ENCODE results near the gene SPATA2L.
A peak's percentile ranks its signal among the peaks of the same experiment; 100 is the strongest.
"Not testable (repeated sequence)": the region's sequence is repeated elsewhere in the genome, so short reads cannot be mapped to it uniquely, and the experiment has no call there.

The SPATA2L gene

DNA sequence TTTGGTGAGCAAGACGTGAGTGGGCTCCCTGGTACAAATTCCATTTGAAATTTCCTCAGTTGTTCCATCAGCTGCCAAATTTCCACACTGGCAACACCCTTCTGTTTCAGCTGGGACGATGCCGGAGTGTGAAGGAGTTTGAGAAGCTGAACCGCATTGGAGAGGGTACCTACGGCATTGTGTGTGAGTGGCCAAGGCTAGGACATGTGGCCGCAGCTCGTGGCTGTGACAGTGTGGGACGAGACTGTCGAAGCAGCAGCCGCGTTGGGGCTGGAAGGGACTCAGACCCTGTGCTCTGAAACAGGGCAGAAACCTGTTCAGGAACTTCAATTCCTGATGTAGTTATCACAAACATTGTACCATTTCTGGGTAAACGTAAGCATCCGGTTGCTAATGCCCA lies 12.4 kb downstream of the SPATA2L start:
- DNase-seq = no peak

DNA sequence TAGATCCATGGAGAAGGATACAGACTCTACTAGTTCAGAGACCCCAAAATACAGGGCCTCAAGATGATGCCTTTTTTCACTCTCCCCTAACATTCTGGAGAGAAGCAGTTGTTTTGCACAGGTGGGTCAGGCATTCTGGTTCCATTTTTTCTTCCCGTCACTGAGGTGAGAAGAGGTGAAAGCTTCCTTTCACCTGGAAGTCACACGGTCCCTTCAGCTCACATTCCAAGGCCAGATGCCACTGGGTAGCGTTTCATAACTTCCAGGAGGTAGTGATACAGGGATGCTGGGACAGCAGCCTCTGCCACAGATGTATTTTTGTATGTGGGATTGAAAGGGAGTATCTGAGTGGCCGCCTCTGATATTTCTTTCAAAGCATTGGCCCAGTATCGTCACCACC lies 13.1 kb downstream of the SPATA2L start:
- no peak for DNase-seq

DNA sequence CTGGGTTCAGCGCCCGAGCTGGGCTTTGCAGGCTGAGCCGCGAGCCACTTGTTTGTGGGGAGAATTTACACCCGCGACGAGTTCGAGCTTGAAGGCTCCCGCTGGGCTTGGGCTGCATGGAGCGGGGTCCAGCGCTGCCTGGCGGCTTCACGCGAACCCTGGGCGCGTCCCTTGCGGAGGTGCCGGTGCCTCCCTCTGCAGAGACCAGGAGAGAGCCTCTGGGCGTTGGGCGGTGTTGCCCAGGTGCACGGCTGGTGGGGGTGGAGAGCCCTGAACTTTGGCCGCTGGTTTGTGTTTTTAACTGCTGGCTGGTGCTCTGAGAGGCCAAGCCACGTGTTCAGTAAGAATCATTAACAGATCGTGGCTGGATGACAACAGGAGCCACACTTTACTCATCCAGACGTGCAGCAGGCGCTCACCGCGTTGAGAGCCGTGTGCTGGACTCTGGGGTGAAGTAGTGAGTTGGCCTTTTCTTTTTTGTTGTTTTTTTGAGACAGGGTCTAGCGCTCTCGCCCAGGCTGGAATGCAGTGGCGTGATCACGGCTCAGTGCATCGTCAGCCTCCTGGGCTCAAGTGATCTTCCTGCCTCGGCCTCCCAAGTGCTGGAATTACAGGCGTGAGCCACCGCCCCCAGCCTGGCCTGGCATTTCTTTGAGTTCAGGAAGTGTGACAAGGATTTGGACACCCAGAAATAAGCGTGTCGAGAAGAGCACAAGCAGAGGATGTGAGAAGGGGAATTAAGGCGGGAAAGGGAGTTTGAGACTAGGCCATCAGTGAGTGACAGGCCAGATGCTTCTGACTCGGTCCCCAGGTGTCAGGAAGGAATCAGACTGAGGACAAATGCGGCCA lies 14.2 kb downstream of the SPATA2L start:
- no peak for DNase-seq

DNA sequence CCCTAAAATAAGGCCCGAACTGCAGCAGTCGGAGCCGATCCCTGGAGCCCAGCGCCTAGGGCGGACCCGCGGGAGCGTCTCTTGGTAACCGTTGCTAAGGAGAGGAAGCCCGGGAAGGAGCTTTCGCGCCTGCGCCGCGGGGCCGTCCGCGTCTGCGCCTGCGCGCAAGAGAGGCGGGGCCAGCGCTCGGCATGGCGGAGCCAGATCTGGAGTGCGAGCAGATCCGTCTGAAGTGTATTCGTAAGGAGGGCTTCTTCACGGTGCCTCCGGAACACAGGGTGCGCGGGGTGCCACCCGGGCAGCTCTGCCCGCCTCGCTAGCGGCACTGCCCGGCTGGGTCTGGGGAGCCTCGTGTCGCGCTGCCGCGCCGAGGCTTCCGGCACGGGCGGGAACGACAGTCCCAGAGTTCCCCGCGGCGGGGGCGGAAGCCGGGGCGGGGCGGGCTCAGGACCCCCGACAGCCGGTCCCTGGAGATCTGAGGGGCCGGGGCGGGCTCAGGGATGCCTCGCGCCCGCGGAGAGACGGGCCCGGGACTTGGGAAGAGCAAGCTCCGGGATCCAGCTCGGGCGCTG lies 14.9 kb downstream of the SPATA2L start, which contains the start of gene CDK10:
Gene CDK10, plus strand, starts transcription at position 170 of the 572 bp plus-strand sequence. Its CDS starts 22 bp downstream, at position 192.
- peak; percentile 88 for DNase-seq

DNA sequence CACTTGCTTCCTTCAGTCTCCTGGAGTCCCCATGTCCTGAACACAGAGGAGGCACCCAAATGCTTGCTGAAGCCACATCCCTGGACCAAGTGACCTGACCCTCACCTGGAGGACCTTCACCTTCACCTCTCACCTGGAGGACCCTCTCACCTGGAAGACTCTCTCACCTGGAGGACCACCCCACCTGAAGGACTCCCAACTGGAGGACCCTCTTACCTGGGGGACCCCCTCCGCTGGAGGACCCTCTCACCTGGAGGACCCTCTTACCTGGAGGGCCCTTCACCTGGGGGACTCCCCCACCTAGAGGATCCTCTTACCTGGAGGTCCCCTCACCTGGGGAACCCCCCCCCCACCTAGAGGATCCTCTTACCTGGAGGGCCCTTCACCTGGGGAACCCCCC lies 15.6 kb downstream of the SPATA2L start:
- no peak for DNase-seq

DNA sequence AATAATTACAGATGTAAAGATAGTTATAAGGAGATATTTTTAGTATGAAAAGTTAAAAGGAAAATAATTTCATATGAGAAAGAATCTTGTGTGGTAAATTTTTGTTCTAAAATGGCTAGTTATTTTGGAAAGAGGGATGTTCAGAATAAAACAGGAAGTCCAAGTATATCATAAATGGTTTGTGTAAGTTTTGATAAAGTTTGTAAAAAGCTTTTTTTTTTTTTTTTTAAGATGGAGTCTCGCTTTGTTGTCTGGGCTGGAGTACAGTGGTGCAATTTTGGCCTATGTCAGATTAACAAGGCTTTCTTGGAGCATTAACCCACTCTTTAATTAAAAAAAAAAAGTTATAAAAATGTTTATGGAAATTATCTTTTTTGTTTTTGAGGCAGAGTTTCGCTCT lies 23.2 kb downstream of the SPATA2L start:
- no peak for DNase-seq

DNA sequence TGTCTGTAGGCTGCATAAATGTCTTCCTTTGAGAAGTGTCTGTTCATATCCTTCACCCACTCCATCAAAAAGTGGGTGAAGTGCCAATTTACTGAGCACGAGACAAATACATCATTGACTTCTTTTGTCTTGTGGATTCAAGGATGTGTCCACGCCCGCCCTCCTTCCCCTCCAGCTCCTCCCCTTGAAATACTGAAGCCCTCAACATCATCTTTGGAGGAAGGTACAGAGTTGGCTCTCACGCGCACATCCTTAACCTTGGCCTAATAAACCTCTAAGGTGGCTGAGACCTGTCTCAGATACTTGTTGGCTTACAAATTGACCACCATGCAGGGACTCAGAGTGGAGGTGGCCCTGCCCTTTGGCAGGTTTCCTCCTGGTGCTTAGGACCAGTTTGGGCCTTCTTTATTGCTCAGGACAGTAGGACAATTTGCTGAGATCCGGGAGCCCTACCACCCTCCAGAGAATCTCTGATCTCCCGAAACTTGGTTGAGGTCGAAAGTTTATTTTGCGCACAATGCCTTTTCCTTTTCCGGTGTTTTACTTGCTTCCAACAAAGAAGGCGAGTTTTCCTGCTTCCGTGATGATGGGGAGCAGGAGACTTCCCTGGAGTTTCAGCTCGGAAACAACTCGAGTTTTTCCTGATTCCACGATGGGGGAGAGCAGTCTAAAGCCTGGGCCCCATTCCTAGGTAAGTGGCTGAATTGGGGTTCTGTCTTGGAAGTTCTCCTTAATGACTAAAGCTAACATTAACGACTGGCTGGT lies 29.1 kb downstream of the SPATA2L start:
- DNase-seq = no peak

DNA sequence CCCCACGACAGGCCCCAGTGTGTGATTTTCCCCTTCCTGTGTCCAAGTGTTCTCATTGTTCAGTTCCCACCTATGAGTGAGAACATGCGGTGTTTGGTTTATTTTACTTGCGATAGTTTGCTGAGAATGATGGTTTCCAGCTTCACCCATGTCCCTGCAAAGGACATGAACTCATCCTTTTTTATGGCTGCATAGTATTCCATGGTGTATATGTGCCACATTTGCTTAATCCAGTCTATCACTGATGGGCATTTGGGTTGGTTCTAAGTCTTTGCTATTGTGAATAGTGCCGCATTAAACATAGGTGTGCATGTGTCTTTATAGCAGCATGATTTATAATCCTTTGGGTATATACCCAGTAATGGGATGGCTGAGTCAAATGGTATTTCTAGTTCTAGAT lies 29.9 kb downstream of the SPATA2L start:
- not testable (repeated sequence) for DNase-seq

DNA sequence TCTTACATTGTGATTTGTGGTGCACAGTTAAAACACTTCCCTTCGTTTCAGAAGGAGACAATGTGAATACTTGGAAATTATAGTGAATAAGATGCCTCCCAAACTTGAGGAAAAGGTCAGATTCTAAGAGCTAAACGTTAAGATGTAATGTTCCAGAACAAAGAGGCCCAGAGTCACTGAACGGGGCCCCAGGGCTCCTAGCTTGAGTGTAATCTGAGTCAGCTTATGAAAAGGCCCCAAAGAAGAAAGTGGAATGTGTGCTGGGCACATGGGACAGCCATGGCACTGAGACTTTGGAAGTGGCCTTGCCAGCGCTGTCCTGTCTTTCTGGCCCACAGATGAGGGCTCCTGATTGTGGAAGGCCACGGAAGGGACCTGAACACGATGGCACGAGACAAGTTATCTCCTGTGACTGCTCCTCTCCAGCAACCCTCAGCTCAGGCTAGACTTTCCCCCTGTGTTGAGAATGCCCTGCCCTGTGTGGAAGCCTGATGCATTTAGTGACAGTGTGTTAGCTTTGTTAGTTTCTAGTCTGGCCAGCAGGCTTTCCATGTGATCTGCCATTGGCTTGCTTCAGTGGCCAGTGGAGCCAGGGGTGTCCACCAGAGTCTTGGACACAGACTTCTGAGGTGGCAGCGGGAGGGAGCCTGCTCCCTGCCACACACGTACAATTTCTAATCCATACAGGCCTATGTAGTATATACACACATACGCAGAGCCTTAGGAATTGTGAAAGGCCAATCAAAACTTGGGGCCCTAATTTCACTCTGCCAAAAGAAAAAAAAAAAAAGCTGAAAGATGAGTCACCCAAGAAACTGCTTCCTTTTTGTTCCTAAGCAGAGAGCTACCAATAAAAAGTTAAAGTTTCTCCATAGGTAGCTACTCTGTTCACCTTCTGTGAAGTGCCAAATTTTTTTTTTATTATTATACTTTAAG lies 30.7 kb downstream of the SPATA2L start:
- no peak for DNase-seq

DNA sequence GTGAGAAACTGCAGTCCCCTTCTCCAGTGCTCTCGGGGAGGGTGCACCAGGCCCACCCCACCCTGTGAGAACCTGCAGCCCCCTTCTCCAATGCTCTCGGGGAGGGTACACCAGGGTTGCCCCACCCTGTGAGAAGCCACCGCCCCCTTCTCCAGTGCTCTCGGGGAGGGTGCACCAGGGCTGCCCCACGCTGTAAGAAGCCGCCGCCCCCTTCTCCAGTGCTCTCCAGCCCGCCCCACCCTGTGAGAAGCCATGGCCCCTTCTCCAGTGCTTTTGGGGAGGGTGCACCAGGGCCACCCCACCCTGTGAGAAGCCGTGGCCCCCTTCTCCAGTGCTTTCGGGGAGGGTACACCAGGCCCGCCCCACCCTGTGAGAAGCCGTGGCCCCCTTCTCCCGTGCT lies 31.8 kb downstream of the SPATA2L start:
- DNase-seq = no peak

DNA sequence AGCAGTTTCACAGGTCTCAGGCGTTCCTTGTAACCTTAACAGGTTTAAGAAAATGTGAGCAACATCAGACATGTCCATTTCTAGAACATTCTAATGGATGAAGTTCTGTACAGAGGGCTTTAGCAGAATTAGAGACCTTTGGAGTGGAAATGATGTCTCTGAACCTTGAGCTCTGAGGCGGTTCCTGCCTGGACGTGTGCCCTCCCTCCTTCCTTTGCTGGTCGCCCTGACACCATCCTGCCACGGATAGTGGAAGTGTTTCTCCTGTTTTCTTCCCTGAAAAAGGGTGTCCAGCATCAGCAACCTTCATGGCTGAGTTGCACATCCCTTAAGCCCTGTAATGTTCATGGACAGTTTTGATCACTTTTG lies 32.7 kb downstream of the SPATA2L start:
- no peak for DNase-seq

DNA sequence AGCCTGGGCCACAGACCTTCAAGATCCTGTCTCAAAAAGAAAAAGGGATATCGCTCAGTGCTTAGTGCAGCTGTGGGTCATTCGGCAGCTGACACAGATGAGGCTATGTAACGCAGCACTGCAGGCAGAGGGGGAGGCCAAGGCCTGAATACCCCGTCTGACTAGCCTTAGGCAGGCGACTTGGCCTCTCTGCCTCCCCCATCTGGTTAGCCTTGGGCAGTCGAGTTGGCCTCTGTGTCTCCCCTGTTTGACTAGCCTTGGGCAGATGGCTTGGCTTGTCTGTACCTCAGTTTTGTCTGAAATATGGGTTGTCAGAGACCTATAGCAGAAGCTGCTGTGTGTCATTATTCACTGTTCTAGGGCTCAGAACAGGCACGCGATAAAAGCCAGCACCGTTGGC lies 33.9 kb downstream of the SPATA2L start:
- no peak for DNase-seq

DNA sequence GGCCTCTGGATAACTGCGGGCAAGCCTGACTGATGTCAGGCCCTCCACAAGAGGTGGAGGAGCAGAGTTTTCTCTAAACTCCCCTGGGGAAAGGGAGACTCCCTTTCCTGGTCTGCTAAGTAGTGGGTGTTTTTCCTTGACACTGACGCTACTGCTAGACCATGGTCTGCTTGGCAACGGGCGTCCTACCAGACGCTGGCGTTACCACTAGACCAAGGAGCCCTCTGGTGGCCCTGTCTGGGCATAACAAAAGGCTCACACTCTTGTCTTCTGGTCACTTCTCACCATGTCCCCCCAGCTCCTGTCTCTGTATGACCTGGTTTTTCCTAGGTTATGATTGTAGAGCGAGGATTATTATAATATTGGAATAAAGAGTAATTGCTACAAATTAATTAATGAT lies 34.5 kb downstream of the SPATA2L start:
- not testable (repeated sequence) for DNase-seq

DNA sequence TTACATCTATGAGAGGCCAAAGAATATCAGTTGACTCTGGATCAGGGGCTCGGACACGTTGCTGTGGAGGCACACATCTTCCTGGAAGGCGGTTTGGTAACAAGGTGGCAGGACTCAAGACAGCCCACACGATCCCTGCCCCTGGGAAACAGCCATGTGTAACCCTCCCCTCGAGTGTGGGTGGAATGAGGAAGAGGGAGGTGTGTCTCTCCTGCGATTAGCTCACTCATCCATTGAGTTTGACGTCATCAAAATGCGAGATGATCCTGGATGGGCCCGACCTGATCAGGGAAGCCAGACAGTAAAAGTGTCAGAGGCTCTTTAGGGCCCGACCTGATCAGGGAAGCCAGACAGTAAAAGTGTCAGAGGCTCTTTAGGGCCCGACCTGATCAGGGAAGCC lies 37.3 kb downstream of the SPATA2L start:
- not testable (repeated sequence) for DNase-seq

DNA sequence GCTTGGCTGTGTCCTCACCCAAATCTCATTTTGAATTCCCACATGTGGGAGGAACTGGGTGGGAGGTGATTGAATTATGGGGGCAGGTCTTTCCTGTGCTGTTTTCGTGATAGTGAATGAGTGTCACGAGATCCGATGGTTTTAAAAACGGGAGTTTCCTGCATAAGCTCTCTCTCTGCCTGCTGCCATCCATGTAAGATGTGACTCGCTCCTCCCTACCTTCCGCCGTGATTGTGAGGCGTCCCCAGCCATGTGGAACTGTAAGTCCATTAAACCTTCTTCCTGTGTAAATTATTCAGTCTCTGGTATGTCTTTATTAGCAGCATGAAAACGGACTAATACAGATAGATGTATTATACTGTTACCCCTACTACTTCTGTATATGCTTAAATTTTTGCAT lies 40.3 kb downstream of the SPATA2L start:
- DNase-seq = no peak

DNA sequence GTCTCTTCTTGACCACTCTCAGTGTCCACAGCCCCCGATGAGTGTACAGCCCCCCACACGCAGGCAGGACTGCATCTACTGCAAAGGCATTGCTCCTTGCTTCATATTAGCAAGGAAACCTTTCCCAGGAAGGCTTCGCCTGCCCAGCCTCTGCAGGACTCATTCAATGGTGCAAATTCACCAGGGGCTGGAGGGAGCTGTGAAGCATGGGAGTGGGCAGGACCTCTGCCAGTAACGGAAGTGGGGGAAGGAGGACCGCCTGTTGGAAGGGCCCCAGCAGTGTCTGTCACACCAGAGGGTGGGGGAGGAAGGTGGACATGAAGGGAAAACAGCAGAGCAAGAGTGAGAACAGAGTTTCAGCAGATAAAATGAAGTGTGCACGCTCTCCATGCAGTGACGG lies 41.4 kb downstream of the SPATA2L start:
- DNase-seq = no peak

DNA sequence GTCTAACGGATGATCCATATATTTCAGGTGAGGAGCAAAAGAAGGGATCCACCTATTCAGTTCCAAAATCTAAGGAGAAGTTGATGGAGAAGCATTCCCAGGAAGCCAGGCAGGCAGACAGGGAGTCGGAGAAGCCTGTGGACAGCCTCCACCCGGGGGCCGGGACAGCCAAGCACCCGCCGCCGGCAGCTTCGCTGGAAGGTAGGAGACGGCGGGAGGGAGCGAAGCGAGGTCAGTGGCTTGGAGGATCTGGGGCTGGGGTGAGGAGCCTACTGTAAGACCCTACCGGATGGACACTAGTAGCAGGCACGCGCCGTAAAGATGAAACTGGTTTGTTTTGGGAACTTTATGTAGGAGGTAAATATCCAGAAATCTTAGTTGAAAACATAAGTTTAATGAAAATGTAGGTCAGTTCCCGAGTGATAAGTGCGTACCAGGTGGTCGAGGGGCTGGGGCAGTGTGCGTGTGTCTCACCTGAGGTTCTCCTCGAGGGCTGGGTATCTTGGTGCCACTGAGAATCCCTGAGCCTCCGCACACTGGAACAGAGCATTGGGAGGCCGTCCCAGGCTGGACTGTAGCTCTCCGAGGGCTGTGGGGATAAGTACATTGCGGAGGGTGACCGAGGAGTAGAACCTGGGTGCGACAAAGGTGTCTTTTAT lies 43.2 kb downstream of the SPATA2L start:
- no peak for DNase-seq

DNA sequence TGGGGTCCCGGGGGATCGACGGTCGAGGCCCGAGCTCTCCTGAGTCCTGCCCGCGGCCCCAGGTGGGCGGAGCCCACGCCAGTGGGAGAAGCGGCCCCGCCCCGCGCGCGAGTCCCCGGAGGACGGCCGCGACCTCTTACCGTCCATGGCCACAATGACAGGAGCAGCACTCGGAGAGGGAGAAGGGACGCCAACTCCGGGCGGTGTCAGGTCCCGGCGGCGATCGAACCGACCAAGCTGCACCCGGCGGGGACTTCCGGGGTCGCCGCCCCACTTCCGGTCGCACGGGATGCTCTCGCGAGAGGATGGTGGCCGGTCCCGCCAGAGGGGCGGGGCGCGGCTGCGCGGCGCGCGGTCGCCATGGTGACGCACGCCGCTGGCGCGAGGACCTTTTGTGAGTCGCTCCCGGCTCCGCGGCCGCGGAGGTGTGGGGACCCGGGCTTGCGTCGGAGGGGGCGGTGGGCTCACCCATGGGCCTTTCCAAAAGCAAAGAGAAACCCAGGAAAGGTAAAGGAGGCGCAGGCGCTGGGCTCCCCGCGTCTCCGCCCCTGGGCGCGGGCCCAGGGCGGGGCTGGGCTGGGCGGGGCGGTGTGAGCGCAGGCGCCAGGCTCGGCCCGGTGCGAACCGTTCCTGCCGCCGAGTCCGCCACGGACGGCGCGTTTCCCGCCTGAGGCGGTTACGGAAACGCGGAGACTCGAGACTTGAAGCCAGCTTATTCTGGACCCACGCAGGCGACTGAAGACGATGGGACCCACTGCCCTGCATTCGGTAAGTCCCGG lies 43.9 kb downstream of the SPATA2L start, which contains the start of the genes CHMP1A and SPATA33:
Gene CHMP1A, minus strand, starts transcription at position 267 of the 779 bp plus-strand sequence. Its CDS starts 120 bp downstream, at position 147.
Gene SPATA33, plus strand, starts transcription at position 395 of the 779 bp plus-strand sequence. Its CDS starts 76 bp downstream, at position 471.
- peak; percentile 93 for DNase-seq

DNA sequence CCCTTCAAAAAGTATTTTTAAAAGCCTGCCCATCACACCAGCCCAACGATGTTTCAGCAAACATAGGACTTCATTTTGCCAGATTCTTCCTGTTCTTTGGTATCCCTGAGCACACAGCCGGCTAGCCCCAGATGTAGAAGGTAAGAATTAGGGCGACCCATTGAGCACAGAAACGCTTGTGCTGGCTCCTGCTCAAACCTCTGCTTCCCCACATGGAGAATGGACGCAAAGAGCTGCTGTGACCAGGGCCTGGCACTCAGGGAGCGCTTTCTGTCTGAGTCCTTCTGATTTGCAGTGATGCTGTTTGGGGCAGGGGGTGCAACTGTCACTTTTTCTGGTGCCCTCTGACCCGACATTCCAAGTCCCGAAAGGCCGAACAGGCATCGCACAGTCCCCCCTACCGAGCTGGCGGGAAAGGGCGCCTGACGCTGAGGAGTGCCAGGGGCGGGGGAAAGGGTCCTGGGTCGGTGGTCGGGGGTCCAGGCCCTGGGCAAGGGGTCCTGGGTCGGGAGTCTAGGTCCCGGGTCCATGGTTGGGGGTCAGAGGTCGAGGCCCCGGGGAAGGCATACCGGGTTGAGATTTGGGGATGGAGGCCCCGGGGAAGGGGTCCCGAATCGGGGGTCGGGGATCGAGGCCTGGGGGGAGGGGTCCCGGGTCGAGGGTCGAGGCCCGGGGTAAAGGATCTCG lies 44.9 kb downstream of the SPATA2L start:
- no peak for DNase-seq

DNA sequence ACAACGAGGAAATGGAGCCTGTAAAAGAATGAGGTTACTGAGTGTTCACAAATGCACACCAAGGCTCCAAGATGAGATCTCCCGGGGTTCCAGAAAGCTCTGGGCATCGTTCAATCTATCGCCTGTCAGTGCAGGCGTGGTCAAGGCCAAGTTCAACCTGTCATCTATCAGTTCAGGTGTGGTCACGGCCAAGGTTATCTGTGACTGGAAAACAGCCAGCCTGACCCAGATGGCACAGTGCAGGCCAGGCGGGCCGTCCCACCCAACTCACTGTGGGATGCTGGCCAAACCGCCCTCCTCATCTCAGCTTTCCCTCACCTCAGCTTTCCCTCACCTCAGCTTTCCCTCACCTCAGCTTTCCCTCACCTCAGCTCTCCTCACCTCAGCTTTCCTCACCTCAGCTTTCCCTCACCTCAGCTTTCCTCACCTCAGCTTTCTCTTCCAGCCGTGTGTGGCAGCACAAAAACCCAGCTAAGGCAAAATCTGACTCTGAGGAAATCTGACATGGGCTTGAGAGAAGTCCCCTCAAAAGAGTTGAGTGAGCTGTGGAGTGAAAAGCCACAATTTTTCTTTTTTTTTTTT lies 46.4 kb downstream of the SPATA2L start:
- DNase-seq = no peak

Data from activated CD8-positive, alpha-beta memory T cell treated with anti-CD3 and anti-CD28 coated beads, Interleukin-2, amount 50 U/mL, for 4 hours (primary cell).